Cardiac fibroblast (primary cell): ENCODE measurements around the gene EEPD1.
"Not testable (repeated sequence)": the region's sequence is repeated elsewhere in the genome, so short reads cannot be mapped to it uniquely, and the experiment has no call there.

Experiments used
- DNase-seq, 2 donors: peaks; one replicate each; pipeline versions ENCODE4 v3.0.0 to v3.0.0-alpha.2; 2010; ENCODE audit warnings: low read depth in 2 of 2
- H3K4me3 ChIP-seq, 2 donors: replicated peaks in 1 of 2; 1 replicate in 1 of 2; 2 replicates in 1 of 2; pipeline ENCODE4 v1.5.1; 2011; ENCODE audit warnings: low read depth in 2 of 2, low read length in 2 of 2, mild to moderate bottlenecking in 2 of 2, moderate library complexity in 1 of 2
- TF ChIP-seq, protein P1 (sequence below): IDR thresholded peaks from one replicate; pipeline ENCODE4 v1.5.1; 2011; ENCODE audit warnings: low read depth, mild to moderate bottlenecking, low read length, inconsistent platforms

The EEPD1 gene

DNA sequence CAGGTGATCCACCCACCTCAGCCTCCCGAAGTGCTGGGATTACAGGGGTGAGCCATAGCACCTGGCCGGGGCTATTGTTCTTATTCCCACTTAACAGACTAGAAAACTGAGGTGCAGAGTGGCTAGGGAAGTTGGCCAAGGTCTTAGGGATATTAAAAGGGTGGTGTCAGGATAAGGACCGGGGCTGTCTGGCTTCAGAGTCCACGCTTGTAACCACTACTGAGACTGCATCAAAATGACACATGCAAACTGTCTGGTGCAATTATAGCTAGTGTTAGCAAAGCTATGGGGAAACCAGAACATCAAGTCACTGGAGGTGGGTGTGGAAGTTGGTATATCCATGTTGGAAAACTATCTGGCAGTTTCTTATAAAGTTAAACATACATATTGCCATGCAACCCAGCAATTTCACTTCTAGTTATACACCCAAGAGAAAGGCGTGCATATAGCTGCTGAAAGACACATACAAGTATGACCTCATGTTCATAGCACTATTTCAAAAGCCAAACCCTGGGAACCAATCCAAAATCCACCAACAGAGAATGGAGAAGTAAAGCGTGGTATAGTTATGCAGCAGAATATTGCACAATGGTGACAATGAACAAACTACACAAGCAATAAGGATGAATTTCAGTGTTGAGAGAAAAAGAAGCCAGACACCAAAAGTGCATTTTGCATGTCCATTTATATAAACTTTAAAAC lies 33.9 kb upstream of the EEPD1 start:
- TF ChIP-seq, protein P1, sequence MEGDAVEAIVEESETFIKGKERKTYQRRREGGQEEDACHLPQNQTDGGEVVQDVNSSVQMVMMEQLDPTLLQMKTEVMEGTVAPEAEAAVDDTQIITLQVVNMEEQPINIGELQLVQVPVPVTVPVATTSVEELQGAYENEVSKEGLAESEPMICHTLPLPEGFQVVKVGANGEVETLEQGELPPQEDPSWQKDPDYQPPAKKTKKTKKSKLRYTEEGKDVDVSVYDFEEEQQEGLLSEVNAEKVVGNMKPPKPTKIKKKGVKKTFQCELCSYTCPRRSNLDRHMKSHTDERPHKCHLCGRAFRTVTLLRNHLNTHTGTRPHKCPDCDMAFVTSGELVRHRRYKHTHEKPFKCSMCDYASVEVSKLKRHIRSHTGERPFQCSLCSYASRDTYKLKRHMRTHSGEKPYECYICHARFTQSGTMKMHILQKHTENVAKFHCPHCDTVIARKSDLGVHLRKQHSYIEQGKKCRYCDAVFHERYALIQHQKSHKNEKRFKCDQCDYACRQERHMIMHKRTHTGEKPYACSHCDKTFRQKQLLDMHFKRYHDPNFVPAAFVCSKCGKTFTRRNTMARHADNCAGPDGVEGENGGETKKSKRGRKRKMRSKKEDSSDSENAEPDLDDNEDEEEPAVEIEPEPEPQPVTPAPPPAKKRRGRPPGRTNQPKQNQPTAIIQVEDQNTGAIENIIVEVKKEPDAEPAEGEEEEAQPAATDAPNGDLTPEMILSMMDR: no peak
- no peak overlapping the region for H3K4me3 ChIP-seq
- peak; percentile 98 to 99 for DNase-seq

DNA sequence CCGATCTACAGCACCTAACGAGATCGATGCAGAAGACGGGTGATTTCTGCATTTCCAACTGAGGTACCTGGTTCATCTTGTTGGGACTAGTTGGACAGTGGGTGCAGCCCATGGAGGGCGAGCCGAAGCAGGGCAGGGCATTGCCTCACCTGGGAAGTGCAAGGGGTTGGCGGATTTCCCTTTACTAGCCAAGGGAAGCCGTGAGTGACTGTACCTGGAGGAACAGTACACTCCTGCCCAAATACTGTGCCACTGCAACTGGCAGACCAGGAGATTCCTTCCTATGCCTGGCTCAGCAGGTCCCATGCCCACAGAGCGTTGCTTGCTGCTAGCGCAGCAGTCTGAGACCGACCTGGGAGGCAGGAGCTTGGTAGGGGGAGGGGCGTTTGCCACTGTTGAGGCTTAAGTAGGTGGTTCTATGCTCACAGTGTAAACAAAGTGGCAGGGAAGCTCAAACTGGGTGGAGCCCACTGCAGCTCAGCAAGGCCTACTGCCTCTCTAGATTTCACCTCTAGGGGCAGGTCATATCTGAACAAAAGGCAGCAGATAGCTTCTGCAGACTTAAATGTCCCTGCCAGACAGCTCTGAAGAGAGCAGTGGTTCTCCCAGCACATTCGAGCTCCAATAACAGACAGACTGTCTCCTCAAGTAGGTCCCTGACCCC lies 32.9 kb upstream of the EEPD1 start:
- not testable (repeated sequence) for H3K4me3 ChIP-seq, DNase-seq

DNA sequence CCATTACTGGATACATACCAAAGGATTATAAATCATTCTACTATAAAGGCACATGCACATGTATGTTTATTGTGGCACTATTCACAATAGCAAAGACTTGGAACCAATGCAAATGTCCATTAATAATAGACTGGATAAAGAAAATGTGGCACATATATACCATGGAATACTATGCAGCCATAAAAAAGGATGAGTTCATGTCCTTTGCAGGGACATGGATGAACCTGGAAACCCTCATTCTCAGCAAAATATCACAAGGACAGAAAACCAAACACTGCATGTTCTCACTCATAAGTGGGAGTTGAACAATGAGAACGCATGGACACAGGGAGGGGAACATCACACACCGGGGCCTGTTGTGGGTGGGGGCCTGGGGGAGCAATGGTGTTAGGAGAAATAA lies 27.4 kb upstream of the EEPD1 start:
- not testable (repeated sequence) for DNase-seq, H3K4me3 ChIP-seq

DNA sequence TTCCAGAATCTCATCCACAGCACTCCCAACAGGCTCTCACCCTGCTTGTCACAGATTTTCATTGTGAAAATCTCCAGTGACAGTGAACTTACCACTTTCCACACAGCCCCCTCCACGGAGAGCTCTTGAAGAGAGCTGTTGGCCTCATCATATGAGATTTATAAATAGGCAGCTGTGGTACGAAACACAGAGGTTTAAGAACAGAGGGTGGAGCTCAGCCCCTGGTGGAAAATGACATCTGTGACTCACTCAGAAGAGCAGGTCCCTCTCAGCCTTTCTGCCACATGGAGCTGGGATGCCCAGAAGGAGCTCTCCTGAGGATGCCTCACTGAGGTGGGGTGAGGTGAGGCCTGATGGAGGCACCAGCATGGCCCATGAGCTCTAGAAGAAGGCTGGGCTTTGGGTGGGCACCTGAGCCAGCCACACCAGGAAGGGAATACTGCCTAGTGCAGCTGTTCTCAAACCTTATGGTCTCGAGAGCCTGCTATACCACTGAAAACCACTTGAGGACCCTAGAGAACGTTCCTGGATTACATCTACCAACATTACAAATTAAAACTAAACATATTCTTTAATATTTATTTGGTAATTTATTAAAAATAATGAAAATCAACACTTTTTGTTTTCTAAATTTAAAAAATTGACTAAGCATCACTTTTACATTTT lies 25.8 kb upstream of the EEPD1 start:
- TF ChIP-seq, protein P1: no peak
- DNase-seq: peak in 1 of 2 donors; percentile 27
- H3K4me3 ChIP-seq: no peak overlapping the region

- TF ChIP-seq, protein P1: peak; percentile 62
- peak; percentile 88 to 89 for DNase-seq
- H3K4me3 ChIP-seq: no peak overlapping the region
Measured at GRCh38 chr7:36128448-36129047, 24.5 kb upstream of the EEPD1 start.

DNA sequence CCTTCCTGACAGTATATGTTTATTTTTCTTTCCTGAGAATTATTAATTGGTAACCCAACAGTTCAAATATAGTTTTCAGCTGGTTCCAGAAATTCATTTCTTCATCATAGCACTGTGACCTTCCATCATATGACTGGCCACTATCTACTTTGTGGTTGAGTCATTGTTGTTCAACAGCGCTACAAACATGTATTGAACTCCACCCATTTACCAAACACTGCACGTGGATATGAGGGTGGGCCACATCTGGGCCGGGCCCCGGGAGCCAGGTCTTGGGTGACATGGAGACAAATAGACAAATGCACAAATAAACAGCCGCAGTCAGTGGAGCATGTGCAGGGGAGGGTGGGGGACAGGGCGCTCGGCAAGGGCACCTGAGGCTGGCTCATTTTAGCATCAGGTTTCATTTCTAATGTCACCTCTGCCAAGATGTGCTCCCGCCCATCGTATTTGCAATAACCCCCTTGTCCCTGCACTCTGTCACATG lies 24.0 kb upstream of the EEPD1 start:
- TF ChIP-seq, protein P1: no peak
- no peak overlapping the region for H3K4me3 ChIP-seq
- peak; percentile 72 to 74 for DNase-seq

DNA sequence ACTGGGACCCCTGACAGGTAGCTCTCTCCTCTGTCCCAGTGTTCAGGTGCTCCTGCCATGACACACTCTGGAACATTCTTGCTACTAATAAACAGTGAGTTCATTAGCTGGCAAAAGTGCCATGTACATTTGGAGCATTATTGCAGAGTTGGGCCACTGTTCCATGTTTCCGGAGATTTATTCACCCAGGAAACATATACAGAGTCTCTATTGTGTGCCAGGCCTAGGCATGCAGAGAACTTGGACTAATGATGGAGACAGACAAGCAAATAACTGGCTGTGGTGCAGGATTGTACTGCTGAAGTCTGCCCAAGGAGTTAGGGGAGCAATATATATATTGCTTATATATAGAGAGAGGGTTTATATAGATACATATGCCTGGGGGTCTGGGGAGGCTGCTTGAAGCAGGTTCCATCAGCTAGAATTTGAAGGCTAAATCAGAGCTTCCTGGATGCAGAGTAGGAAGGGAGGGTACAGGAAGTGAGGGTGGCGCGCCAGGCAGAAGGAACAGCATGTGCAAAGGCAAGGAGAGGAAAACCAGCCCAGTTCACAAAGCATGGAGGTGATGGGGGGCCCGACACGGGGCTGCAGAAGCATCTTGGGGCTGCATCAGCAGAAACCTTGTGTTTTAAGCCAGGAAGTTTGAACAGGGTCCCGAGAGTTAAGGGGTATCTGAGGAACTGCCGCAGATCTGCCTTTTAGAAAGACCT lies 22.7 kb upstream of the EEPD1 start:
- no peak overlapping the region for H3K4me3 ChIP-seq
- DNase-seq: no peak
- TF ChIP-seq, protein P1: no peak
